Right kidney (tissue), 1 donor: ENCODE measurements around the gene NME3.
"Not testable (repeated sequence)": the region's sequence is repeated elsewhere in the genome, so short reads cannot be mapped to it uniquely, and the experiment has no call there.

Experiments
- DNase-seq: peaks from one replicate; pipeline ENCODE4 v3.0.0-alpha.2; 2016

Gene NME3

GRCh38 chr16:1749152-1750117, 21.9 kb downstream of the NME3 start:
- no peak for DNase-seq

- no peak for DNase-seq
These were observed 23.4 kb downstream of the NME3 start for GRCh38 chr16:1747934-1748333.

- DNase-seq, result no peak
These were observed 24.6 kb downstream of the NME3 start for GRCh38 chr16:1746693-1747195.

- no peak for DNase-seq
These were observed 25.2 kb downstream of the NME3 start for GRCh38 chr16:1745900-1746692.

- DNase-seq, result no peak
These were observed 26.0 kb downstream of the NME3 start for GRCh38 chr16:1745181-1745899.

- DNase-seq, result no peak
These were observed 27.0 kb downstream of the NME3 start for GRCh38 chr16:1744338-1744840.

- DNase-seq, result no peak
These were observed 27.7 kb downstream of the NME3 start for GRCh38 chr16:1743376-1744337.

GRCh38 chr16:1741553-1742165, 29.7 kb downstream of the NME3 start:
- DNase-seq, result no peak

GRCh38 chr16:1740781-1741490, 30.4 kb downstream of the NME3 start:
- DNase-seq, result no peak

- no peak for DNase-seq
These were observed 31.1 kb downstream of the NME3 start for GRCh38 chr16:1740234-1740633.

- DNase-seq, result no peak
These were observed 36.5 kb downstream of the NME3 start for GRCh38 chr16:1734816-1735215.

GRCh38 chr16:1734123-1734522, 37.2 kb downstream of the NME3 start:
- DNase-seq, result no peak

- DNase-seq, result not testable (repeated sequence)
These were observed 38.8 kb downstream of the NME3 start for GRCh38 chr16:1732551-1732987.

GRCh38 chr16:1732071-1732470, 39.3 kb downstream of the NME3 start:
- DNase-seq, result no peak

- DNase-seq, result no peak
These were observed 39.7 kb downstream of the NME3 start for GRCh38 chr16:1731603-1732002.

- no peak for DNase-seq
These were observed 40.3 kb downstream of the NME3 start for GRCh38 chr16:1731073-1731472.

GRCh38 chr16:1729445-1729844, 41.9 kb downstream of the NME3 start:
- DNase-seq, result no peak

- DNase-seq, result no peak
These were observed 42.3 kb downstream of the NME3 start for GRCh38 chr16:1729026-1729425.
